Retinal pigment epithelial cell (primary cell): ENCODE measurements around the gene PSMC2.

ENCODE experiments used
- DNase-seq: peaks from one replicate; pipeline ENCODE4 v3.0.0-alpha.2; 2010; ENCODE audit warnings: low read depth
- H3K4me3 ChIP-seq: 2 replicates; pipeline ENCODE4 v1.5.1; 2011; ENCODE audit warnings: mild to moderate bottlenecking, low read length, control low read depth, moderate library complexity
- CTCF ChIP-seq: conservative IDR thresholded peaks from 2 replicates; pipeline ENCODE4 v1.5.1; 2011; ENCODE audit warnings: low read depth, low read length, control low read depth, inconsistent platforms

The PSMC2 gene

GRCh38 chr7:103343758-103344452 is 3.5 kb upstream of the PSMC2 start:
- no peak for TF ChIP-seq CTCF
- H3K4me3 ChIP-seq: peak overlapping the region; percentile 95
- DNase-seq: no peak

GRCh38 chr7:103344453-103345149 is 2.8 kb upstream of the PSMC2 start, which contains the start of gene DNAJC2:
TSS of gene DNAJC2 (minus strand) at chr7:103344767. CDS start at chr7:103344622, 145 bp downstream.
- TF ChIP-seq CTCF: no peak
- peak; percentile 78 for DNase-seq
- H3K4me3 ChIP-seq: peak within 1 kb of the TSS; percentile 95

- no peak for TF ChIP-seq CTCF
- no peak for DNase-seq
- H3K4me3 ChIP-seq: no peak overlapping the region
These were observed 1.0 kb upstream of the PSMC2 start for GRCh38 chr7:103346396-103346795.

- peak overlapping the region; percentile 98 for H3K4me3 ChIP-seq
- no peak for TF ChIP-seq CTCF
- no peak for DNase-seq
These were observed 1.0 kb downstream of the PSMC2 start for GRCh38 chr7:103348452-103348851.

- no peak for TF ChIP-seq CTCF
- H3K4me3 ChIP-seq: peak overlapping the region; percentile 98
- DNase-seq: no peak
These were observed 1.5 kb downstream of the PSMC2 start for GRCh38 chr7:103348959-103349358.

GRCh38 chr7:103349805-103350204 is 2.4 kb downstream of the PSMC2 start:
- no peak for DNase-seq
- no peak for TF ChIP-seq CTCF
- H3K4me3 ChIP-seq: no peak overlapping the region

GRCh38 chr7:103369432-103369831 is 22.0 kb downstream of the PSMC2 start:
- TF ChIP-seq CTCF: no peak
- DNase-seq: no peak
- H3K4me3 ChIP-seq: no peak overlapping the region
